HG02571 (cell line): ENCODE measurements around the gene DOK6.

Experiments
- ATAC-seq: cut with Tn5 transposase; IDR thresholded peaks from one replicate; pipeline ENCODE4 v1.9.1; 2021; ENCODE audit warnings: mild to moderate bottlenecking, moderate library complexity; ENCODE audit not compliant: unreplicated experiment

The DOK6 gene

DNA sequence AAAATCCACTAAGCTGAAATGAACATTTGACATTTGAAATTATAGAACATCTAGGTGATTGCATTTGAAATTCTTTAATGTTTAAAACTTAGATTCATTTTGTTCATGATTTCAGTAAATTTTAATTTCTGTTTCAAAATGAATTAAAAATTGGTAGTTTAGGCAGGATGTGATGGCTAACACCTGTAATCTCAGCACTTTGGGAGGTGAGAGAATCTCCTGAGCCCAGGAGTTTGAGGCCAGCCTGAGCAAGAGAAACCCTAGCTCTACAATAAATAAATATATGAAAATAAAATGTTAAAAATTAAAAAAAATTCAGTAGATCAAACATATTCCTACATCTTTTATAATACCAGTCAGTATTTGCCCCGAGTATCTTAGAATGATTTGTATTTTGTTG lies 330.0 kb downstream of the DOK6 start:
- ATAC-seq = no peak

DNA sequence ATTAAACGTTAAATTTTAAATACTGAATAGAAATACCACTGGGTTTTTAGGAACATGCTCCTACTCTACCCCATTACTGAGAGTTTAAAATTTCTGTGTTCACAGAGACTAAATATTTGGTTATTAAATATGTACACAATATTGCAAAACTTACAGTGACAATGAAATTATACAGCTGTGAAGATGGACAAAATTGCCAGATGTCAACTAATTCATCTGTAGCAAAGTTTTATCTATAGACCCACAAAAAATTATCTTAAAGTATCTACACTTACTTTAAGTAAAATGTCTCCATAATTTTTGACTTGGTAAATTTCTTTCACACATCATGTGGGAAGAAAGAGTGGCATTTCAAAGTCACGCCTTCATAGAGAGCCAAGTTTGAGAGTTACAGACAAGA lies 333.8 kb downstream of the DOK6 start:
- no peak for ATAC-seq

DNA sequence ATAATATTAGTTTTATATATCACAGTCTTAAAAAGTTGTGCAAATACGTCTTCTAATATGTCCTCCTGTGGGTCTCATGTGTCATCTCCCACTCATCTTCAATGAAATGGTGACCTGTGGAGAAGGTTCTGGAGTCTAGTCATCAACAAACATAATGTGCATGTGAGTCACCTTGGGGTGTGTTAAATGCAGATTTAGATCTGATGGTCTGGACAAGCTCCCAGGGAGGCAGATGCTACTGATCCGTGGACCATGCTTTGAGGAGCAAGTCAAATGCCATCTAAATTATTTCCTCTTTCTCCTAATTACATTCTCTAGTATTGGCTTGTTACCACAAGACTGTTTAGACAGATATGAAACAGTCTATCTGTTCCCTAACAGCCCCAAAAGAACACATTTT lies 336.0 kb downstream of the DOK6 start:
- ATAC-seq = no peak

DNA sequence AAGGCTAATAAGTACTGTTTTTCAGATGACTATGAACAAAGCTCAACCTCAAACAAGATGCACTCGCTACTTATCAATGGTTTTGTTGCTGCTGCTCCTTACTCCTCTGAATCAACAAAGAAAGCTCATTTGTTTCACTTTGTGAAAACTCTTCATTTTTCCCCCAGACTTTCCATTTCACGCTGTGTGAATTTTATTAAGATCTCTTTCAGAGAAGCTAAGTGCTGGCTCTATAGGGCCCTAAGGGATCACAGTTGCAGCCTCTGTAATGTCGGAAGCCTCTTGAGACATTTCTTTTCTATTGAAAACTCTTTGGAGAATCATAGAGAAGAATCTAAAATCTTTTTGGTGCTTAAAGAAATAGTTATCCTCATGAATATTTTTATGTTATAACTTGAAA lies 337.2 kb downstream of the DOK6 start:
- ATAC-seq = no peak

DNA sequence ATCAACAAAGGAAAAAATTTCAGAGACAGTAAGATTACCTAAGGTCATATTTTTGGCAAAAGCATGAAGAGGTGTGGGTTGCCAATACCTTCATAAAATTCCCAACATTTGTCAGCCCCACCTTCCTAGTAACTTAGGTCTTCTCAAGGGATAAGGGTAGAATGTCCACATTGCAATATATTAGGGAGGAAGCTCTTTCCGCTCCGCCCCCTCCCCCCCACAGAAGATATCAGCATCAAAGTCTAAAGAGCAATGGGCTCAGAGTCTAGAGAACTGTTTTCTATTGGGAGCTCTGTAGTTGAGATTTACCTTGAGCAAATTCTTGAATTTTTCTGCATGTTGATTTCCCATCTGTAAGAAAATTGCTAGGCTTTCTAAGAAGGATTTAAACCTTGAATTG lies 346.7 kb downstream of the DOK6 start:
- ATAC-seq = no peak

DNA sequence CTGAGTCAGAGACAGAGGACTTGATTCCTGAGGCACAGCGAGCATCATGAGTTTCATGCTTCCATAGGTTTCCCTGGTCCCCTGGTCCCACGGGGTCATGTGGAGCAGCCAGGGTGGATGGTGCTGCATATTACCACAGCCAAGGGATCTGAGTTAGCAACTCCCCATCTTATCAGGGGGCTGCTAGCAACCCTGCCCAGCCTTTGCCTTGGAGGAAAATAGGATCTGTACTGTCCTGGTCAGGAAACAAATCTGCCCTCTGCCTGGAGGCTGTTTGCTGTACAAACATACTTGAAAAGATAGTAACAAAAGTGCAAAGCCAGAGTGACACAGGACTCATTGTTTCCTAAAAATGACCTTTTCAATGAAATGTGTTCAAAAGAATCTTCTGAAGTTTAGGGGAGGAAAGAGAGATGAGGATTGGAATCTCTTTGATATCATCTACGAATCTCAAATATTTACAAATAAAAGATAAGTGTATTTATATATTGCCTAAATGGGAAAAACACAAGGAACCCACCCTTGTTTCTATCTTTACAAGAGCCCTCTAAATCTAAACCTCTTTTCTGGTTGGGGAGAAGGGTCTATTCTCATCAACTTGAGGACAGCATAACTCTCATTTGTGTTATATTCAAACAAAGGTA lies 352.2 kb downstream of the DOK6 start:
- no peak for ATAC-seq

DNA sequence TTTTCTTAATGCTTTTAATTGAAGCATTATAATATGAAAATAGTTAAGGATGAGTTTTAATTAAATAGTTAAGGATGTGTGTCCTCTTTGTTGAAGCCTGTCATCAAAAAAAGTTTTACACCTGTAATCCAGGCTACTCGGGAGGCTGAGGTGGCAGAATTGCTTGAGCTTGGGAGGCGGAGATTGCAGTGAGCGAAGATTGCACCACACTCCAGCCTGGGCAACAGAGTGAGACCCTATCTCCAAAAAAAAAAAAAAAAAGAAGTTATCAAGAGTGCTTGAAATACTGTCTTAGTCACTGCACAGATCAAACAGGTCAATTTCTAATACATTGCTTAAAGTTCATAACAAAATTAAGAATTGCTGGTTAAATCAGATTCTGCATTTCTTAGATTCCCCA lies 353.4 kb downstream of the DOK6 start:
- ATAC-seq = no peak

DNA sequence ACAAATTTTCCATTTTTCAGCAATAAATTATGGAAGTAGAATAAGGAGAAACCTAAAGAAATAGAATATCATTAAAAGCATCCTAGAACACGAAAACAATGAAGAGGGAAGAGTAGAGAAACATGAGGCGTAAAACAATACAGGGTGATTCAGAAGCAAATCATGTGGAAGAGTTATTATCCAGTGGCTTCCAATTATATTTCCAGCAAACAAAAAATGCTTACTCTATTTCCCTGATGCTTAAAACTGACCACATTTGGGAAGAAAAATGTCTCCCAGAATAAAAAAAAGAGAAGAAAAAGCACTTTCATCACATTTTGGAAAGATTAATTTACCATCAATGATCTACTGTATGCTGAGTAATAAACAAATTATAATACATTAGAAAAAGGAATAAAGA lies 354.4 kb downstream of the DOK6 start:
- ATAC-seq = no peak

DNA sequence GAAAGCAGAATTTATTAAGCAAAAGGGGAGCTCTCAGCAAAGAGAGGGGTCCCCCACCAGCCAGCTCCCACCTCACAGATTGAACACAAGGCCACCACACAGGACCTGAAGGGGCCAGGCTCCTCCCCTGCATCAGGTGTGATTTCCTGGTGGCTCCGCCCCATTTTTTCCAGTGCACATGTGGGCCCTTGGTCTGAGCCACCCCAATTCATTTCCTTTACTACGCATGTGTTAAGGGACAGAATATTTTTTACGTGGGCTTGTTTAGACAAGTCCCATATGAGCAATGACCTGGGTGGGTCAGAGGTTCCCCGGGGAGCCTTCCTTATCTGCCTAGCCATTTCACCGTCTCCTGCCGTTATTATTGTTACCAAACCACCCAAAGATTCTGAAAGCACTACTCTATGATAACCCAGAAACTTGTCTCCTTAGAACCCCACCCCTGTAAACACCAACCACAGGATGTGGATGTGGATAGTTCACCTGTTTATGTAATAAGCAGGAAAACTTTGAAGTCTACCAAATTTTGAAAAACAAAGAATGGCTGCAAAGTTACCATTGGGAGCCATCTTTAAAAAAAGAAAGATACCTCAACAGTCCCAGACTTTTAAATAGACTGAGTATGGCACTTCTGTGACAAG lies 355.3 kb downstream of the DOK6 start:
- no peak for ATAC-seq

DNA sequence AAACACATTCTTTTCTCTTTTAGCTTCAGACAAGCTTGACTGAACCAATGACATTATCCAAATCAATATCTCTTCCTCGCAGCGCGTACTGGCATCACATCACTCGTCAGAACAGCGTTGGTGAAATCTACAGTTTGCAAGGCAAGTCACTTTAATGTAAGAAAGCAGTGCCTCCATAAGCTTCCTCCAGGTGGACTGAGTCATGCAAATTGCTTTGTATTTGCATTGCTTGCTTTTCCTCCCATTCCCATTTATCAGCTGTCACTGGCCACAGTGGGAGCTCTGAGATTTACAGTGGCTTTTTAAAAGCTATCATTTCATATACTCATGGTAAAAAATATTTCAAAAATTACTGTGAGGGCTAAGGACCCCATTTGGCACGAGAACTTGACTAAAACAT lies 357.0 kb downstream of the DOK6 start:
- ATAC-seq = no peak

DNA sequence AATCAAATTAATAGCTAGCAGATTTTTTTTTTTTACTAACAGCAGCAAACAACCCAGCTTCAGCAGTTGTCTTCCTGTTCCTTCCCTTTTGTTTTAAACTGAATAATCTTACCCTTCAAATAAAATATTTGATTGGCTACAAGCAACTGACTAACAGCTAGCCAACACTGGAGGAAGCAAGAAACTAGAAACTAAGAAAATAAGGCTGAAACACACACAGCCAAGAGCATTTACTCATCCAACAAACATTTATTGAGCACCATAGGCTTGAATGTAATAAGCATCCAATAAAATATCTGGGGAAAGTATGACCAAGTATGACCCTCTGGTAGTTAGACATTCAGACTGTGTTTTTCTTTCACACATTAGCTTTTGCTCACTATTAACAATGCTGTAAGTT lies 357.8 kb downstream of the DOK6 start:
- ATAC-seq = no peak

DNA sequence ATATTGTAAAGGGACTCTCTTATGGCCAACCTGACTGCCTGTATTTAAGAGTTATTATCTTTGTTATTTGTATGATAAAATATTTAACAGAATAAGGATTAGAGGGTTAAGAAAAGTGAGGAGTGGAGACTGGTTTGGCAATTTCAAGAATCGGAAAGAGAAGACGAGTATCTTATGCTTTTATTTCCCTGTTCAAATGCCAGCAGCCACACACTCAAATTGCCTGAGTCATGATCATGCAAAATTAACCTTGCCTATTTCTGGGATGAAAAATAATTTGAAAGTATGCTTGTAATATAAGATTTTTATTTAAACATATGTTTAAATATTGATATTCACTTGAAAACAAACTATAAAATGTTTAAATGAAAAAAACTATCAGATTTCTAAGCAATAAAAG lies 358.4 kb downstream of the DOK6 start:
- no peak for ATAC-seq

DNA sequence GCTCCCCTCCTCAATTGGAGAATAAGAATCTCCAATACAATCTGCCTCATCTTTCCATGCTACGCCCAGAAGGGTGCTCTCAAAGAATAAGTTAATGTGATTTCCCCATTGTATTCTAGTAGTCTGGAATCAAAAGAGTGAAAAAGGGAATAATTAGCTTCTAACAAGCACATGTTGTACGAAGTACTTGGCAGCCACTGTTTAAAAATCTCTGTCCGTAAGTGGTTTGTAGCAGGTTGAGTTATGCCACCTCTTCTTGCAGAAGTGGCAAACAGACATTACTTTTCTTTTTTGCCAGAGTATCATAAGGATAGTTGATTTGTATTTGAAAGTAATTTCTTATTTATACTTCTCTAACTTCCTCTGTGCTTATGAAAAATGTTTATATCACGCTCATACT lies 362.3 kb downstream of the DOK6 start:
- ATAC-seq = no peak

DNA sequence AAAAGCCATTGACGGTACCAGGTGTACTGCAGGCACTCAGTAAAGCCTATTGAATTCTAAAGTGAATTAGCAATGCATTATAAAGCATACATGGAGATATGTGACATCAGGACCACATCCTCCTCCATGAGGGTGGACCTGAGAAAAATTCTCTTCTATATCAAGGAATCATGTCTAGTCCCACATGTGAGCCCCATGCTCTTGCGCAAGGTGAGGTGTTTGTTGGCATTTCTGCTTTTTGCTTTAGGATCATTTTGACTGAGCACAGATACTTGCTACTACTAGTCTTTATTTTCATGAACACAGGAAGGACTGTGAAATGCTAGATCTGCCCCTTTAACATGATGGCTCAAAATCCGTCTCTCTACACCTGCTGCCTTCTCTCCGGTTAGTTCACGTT lies 363.1 kb downstream of the DOK6 start:
- ATAC-seq = no peak

DNA sequence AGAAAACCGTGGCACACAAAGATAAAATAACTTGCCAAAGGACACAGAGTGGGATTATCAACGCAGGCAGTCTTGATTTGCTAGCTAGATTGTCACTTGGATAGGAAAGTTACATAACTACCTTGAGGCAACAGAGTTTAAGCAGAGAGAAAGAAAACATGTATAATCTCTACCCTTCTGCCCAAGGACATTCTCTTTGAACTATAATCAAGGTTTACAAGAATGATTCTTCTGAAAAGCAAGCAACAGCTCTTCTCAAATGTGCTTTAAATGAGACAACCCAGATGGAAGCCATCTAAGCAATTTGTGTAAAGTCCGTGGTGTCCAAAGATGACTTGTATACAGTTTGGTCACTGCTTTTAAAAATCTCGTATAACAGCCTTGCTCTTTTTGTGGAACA lies 369.6 kb downstream of the DOK6 start:
- no peak for ATAC-seq

DNA sequence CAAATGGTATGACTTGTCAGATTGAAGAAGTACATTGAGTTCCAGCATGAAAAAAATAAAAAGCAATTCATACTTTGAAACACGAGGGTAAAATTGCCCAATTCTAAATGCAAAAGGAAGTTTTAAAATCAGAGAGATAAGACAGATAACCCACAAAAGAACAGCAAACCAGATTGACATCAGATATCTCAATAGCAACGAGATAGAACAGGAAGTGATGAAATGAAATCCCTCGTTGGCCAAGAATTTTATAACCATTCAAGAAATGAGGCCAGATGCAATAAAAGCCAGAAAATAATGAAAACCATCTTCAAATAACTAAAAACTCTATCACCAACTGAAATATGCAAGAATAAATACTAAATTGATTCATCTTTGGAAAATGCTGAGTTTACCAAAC lies 374.1 kb downstream of the DOK6 start:
- no peak for ATAC-seq

DNA sequence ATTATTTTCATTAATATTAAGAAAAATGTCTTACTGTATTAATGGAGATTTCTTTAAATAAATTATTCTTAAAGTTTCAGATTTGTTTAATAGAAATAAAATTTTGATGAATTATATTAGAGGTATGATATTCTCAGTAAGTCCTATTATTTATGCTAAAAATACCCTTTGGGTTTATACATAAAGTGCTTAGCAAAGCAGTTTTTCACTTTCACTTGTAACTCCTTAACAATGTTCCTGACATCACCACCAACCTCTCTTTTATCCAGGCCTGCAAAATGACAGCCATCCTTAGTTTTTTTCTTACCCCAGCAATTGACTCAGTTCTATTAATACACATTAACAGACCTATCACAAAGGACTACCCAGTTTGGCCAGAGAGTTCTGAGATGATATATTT lies 376.6 kb downstream of the DOK6 start:
- no peak for ATAC-seq

DNA sequence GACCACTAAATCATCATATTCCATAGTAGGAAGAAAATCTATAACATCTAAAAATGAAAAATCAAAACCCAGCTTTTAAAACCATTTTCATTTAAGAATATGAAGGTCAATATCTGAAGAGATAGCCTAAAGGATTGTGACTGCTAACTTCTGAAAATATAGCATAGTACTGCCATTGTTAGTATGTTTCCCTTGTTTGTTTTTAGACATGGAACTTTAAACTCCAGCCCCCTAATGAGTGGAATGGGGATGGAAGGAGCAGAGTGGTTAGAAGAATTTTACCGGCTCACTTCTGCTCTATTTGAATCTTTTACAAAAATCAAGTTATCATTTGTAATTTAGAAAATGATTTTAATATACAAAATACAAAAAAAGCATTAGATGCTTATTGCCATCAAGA lies 378.0 kb downstream of the DOK6 start:
- ATAC-seq = no peak

DNA sequence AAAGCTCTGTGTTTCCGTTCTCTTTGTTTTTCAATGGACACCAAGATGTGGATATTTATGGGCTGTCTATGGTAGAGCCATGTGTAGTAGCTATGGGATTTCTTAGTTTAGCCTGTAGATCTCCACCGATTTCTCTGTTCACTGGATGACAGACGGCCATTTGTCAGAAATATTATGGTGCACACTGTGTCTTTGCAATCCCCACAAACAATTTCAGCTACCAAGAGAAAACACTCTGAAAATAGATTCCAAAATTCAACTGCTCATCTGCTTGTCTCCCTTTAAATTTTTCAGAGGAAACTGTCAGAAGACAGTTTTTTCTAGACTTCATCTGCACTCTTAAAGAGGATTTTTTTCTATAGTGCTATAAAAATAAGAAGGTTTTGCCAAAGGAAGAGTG lies 380.2 kb downstream of the DOK6 start:
- no peak for ATAC-seq

DNA sequence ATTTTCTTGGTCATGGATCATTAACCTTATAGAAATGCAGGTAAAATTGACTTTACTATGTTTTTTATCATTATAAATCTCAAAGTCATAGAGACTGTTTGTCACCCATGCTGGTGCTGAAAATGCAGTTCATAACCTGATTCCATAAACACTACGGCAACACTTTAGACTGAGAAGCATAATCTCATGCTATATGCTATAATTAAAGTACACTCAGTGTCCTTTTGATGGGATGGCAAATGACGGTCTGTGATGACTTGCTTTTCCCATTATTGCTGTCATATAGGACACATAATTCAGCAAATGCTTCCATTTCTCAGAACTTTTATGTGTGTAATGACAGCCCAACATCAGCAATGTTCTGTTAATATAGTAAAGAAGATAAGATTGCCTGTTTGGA lies 384.1 kb downstream of the DOK6 start:
- no peak for ATAC-seq

DNA sequence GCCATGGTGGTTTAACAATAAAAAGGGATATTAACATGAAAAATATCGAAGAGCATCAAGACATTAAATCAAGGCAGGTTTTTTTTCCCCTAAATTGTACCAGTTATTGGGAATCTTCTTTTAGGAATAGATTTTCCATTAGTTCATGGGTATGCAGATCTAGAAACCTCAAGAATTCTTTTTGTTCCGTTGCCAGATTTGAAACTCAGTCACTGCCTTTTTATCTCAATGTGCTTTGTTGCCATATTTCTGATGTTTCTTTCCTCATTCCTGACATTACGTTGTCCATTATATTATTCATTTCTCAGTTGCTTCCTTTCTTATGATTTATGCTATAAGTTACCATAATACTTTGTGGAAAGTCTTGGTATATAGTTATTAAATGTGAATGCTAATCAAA lies 384.8 kb downstream of the DOK6 start:
- ATAC-seq = no peak

DNA sequence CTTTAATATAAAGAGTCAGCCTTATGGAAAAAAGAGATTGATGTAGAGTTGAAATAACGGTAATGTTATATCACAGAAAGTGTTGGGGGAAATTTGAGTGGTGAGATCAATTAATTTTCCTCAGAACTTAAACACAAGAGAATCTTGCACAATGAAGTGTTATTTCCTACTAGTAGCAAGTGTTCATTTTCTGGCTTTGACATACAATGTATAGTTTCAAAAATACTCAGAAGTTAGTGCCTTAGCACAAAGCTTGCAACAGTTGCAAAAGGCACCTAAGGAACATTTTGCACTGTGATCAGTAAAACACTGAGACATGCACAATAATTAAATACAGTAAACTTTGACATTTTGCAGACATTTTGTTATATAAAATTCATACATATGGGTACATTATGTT lies 385.7 kb downstream of the DOK6 start:
- no peak for ATAC-seq

DNA sequence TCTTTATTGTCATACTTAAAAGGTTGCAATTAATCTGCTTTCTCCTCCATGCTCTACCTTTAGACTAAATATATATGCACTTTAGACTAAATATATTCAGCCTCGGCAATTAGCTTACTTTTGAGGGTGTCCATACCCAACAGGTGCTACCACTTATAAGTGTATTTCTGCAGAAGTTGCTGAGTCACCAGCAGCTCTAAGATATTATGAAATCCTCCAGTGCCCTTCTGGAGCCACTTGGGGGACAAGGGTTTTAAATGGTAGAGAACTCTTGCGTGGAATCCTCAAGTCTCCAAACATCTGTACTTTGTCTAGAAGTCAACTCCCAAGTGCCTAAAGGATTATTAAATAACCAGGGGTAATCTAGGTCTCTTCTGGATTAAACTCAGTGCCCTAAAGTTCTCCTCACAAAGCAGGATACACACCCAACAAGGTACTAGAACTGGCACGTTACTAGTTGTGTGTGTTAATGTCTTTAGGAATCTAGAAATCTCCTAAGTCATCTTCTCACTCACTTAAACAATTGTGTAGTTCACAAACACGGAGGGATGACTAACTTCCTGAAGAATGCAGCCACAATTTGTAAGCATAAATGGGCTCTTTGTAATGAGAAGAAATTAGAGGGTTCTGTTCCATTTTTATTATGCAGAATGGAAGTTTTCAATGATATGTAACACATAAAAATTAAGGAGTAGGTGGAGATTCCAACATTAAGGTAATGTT lies 387.3 kb downstream of the DOK6 start:
- ATAC-seq = no peak
